PC-9 (cell line): Measurements from ENCODE around the gene JMJD1C. TPM values are rescaled to one million over a fixed set of nuclear protein-coding genes. Genes with fewer than 3 reads are reported as not detected.

ENCODE experiments used
- BruUV-seq: library from RNA; stranded (reverse); fragments of 400-500 nt; replicated peaks from 2 replicates; lab custom pipeline; 2021; lab: Mats Ljungman, UMichigan
- CTCF ChIA-PET: fragments of 300-600 bp; sonication (Branson Sonifier 250); formaldehyde crosslinking; loops from one replicate; lab custom pipeline; 2022; ENCODE audit warnings: antibody characterized with exemption; lab: Charles Lee
- POLR2A ChIA-PET: fragments of 300-600 bp; sonication (Branson Sonifier 250); formaldehyde crosslinking; loops from one replicate; lab custom pipeline; 2022; ENCODE audit warnings: antibody characterized with exemption; ENCODE audit not compliant: unreplicated experiment; lab: Charles Lee
- DNase-seq, 2 experiments: peaks; one replicate each; pipeline versions ENCODE4 v3.0.0 to v3.0.0-alpha.2; 2015 to 2022; ENCODE audit warnings: mixed read lengths in 1 of 2
- H2AFZ ChIP-seq: fragments of 200-600 bp; sonication (generic); 2 replicates; pipeline ENCODE4 v1.8.1; 2017; ENCODE audit warnings: antibody characterized with exemption
- H3F3A ChIP-seq: fragments of 200-600 bp; sonication (generic); 2 replicates; pipeline ENCODE4 v1.8.1; 2017; ENCODE audit warnings: antibody characterized with exemption, mild to moderate bottlenecking, low read depth; ENCODE audit not compliant: insufficient read depth
- H3K27ac ChIP-seq: fragments of 200-600 bp; sonication (generic); 2 replicates; pipeline ENCODE4 v1.6.1; 2016; ENCODE audit warnings: mixed run types
- H3K27me3 ChIP-seq: fragments of 200-600 bp; sonication (generic); 2 replicates; pipeline ENCODE4 v1.6.1; 2016; ENCODE audit warnings: low read depth, mixed run types; ENCODE audit not compliant: insufficient read depth
- H3K36me3 ChIP-seq: fragments of 200-600 bp; sonication (generic); 2 replicates; pipeline ENCODE4 v1.6.1; 2016; ENCODE audit warnings: low read depth, mixed run types
- H3K4me1 ChIP-seq: fragments of 200-600 bp; sonication (generic); replicated peaks from 2 replicates; pipeline ENCODE4 v1.6.1; 2016; ENCODE audit warnings: mixed run types; ENCODE audit not compliant: insufficient read depth
- H3K4me2 ChIP-seq: fragments of 200-600 bp; sonication (generic); 2 replicates; pipeline ENCODE4 v1.6.1; 2017; ENCODE audit warnings: mixed run types
- H3K4me3 ChIP-seq: fragments of 200-600 bp; sonication (generic); 2 replicates; pipeline ENCODE4 v1.6.1; 2016; ENCODE audit warnings: mixed run types
- H3K79me2 ChIP-seq: fragments of 200-600 bp; sonication (generic); 2 replicates; pipeline ENCODE4 v1.6.1; 2017; ENCODE audit warnings: low read depth, mixed run types
- H3K9me2 ChIP-seq: fragments of 200-600 bp; sonication (generic); 2 replicates; pipeline ENCODE4 v1.8.1; 2017; ENCODE audit warnings: mild to moderate bottlenecking; ENCODE audit not compliant: insufficient read depth
- H3K9me3 ChIP-seq: fragments of 200-600 bp; sonication (generic); 2 replicates; pipeline ENCODE4 v1.8.1; 2016; ENCODE audit warnings: low read depth; ENCODE audit not compliant: insufficient read depth
- H4K20me1 ChIP-seq: fragments of 200-600 bp; sonication (generic); 2 replicates; pipeline ENCODE4 v1.8.1; 2017; ENCODE audit not compliant: insufficient read depth
- CTCF ChIP-seq: fragments of 200-600 bp; sonication (generic); conservative IDR thresholded peaks from 2 replicates; pipeline ENCODE4 v1.6.1; 2017; ENCODE audit warnings: mixed run types, antibody characterized with exemption, mild to moderate bottlenecking, moderate library complexity
- EZH2 ChIP-seq: fragments of 200-600 bp; sonication (generic); IDR thresholded peaks from 2 replicates; pipeline ENCODE4 v1.8.0; 2017; ENCODE audit warnings: antibody characterized with exemption, low read depth
- intact Hi-C: fragments of 100-400 bp; cut with micrococcal nuclease; formaldehyde crosslinking; loops from one replicate; pipeline ENCODE4 v1.10.0; 2022; ENCODE audit not compliant: unreplicated experiment
- total RNA-seq: library from RNA; stranded (reverse); gene quantifications from 2 replicates; pipeline ENCODE4 v1.2.3, GENCODE V29; 2021

The JMJD1C gene
- total RNA-seq, 1 experiment from 2014 or later: 78.7 TPM

DNA sequence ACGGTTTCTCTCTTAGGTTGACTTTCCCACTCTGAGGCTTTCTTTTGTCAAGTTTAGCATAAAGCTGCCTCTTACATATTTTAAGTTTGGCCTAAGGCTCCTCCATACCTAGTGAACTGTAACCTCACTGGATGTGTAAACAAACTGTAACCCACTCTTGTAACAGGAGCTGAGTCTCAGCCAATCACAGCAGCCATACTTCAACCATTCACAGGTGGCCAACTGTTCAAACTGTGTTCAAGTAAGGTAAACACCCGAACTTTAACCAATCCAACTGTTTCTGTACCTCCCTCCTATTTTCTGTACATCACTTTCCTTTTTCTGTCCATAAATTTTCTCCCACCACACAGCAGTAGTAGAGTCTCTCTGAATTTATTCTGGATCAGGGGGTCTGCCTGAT is 340.3 kb downstream of the JMJD1C start:
- H3K4me3 ChIP-seq: no peak overlapping the region

DNA sequence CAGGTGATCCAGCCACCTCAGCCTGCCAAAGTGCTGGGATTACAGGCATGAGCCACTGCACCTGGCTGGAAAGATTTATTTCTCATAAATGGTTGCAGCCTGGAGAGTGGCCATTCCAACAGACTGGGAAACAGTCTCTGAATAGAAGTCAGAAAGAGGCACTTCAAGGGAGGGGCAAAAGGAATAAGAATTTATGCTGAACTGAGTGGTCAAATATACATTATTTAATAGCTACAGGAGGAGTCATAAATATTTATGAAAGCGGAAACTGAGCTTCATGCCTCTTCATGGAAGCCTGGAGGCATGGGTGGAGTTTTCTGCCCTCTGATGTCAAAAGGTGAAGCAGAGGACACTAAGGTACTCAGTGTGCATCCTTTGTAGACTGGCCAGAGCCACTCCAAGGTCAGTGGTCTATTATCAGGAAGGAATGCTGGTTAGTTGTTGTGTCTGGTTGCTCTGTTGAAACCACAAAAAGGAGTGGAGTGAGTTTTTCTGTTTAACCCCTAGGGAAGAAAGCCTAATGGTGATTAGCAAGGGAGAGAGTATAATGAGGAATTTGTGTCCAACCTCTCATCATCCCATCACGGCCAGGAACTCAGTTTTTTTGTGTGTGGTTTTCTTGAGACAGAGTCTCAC is 341.9 kb downstream of the JMJD1C start:
- CTCF ChIA-PET: no interaction called here
- POLR2A ChIA-PET: no interaction called here

More for the DNA sequence above, 340.3 kb downstream of the JMJD1C start:
- Histone ChIP-seq H3K36me3 (no peaks in the 10 kb centered on the region), H4K20me1 (no peaks in the 10 kb centered on the region), H3K4me1 (no peaks in the 10 kb centered on the region), H3K4me2 (no peak overlapping the region), H3K27me3 (no peaks in the 10 kb centered on the region), H3K27ac (no peak overlapping the region), H2AFZ (peak overlapping the region; percentile 57; the same call in 1 of the 2 replicates), H3K9me3 (no peaks in the 10 kb centered on the region), H3K79me2 (no peaks in the 10 kb centered on the region), H3K9me2 (no peaks in the 10 kb centered on the region), H3F3A (no peaks in the 10 kb centered on the region)
- intact Hi-C loops: no loop called here
- POLR2A ChIA-PET: no interaction called here
- BruUV-seq: no TSS peak
- no peak for DNase-seq
- no peak for TF ChIP-seq CTCF
- TF ChIP-seq EZH2: no peak
- CTCF ChIA-PET: no interaction called here

GRCh38 chr10:63120554-63120953 is 345.2 kb downstream of the JMJD1C start:
- Histone ChIP-seq H4K20me1 (no peaks in the 10 kb centered on the region), H2AFZ (no peak overlapping the region), H3K27ac (no peak overlapping the region), H3K9me2 (no peaks in the 10 kb centered on the region), H3K27me3 (no peaks in the 10 kb centered on the region), H3K4me3 (no peak overlapping the region), H3K36me3 (no peaks in the 10 kb centered on the region), H3K79me2 (no peaks in the 10 kb centered on the region), H3K9me3 (no peaks in the 10 kb centered on the region), H3F3A (no peaks in the 10 kb centered on the region), H3K4me2 (no peak overlapping the region), H3K4me1 (no peaks in the 10 kb centered on the region)
- intact Hi-C loops: no loop called here
- no TSS peak for BruUV-seq
- CTCF ChIA-PET: no interaction called here
- no peak for TF ChIP-seq CTCF
- no peak for TF ChIP-seq EZH2
- no peak for DNase-seq
- POLR2A ChIA-PET: no interaction called here

More for the DNA sequence above, 341.9 kb downstream of the JMJD1C start:
- Histone ChIP-seq H3K4me3 (no peak overlapping the region), H4K20me1 (no peaks in the 10 kb centered on the region), H3K27me3 (no peaks in the 10 kb centered on the region), H3K27ac (no peak overlapping the region), H3K4me1 (no peaks in the 10 kb centered on the region), H2AFZ (no peak overlapping the region), H3K9me2 (no peaks in the 10 kb centered on the region), H3K4me2 (no peak overlapping the region), H3K36me3 (no peaks in the 10 kb centered on the region), H3K79me2 (no peaks in the 10 kb centered on the region), H3K9me3 (no peaks in the 10 kb centered on the region), H3F3A (no peaks in the 10 kb centered on the region)
- TF ChIP-seq EZH2 (no peak), CTCF (no peak)
- intact Hi-C loops: no loop called here
- no peak for DNase-seq
- BruUV-seq: no TSS peak
